IMR-90 (cell line): ENCODE data around the gene FNDC3B. TPM values are rescaled to one million over a fixed set of nuclear protein-coding genes. Genes with fewer than 3 reads are reported as not detected.

Experiments used
- ATAC-seq: fragments of 200-7000 bp; cut with Tn5 transposase; 2 replicates; pipeline ENCODE4 v1.9.1; 2020; ENCODE audit warnings: low read depth, mild to moderate bottlenecking, moderate library complexity
- BruUV-seq: library from RNA; stranded (reverse); fragments of 400-500 nt; replicated peaks from 2 replicates; lab custom pipeline; 2021; lab: Mats Ljungman, UMichigan
- CTCF ChIA-PET: fragments of 300-600 bp; formaldehyde crosslinking; extraction: SDS; loops from one replicate; lab custom pipeline; 2021; ENCODE audit warnings: antibody characterized with exemption; lab: Yijun Ruan, JAX
- POLR2A ChIA-PET: fragments of 300-600 bp; sonication (Branson Sonifier 250); formaldehyde crosslinking; loops from one replicate; lab custom pipeline; 2022; ENCODE audit warnings: antibody characterized with exemption; ENCODE audit not compliant: unreplicated experiment; lab: Charles Lee
- DNase-seq: peaks from one replicate; pipeline ENCODE4 v3.0.0; 2013
- H2AFZ ChIP-seq: replicated peaks from 2 replicates; pipeline ENCODE3; 2013; ENCODE audit warnings: low read length, mild to moderate bottlenecking; ENCODE audit not compliant: poor library complexity
- H2AK5ac ChIP-seq: 2 replicates; pipeline ENCODE4 v1.6.1; 2013; ENCODE audit warnings: low read depth, low read length, inconsistent platforms
- H2AK9ac ChIP-seq: replicated peaks from 2 replicates; pipeline ENCODE3; 2013; ENCODE audit warnings: mild to moderate bottlenecking, low read depth, low read length, moderate library complexity; ENCODE audit not compliant: poor library complexity
- H2BK120ac ChIP-seq: 2 replicates; pipeline ENCODE4 v1.6.1; 2013; ENCODE audit warnings: low read depth, low read length, inconsistent platforms
- H2BK15ac ChIP-seq: 3 replicates; pipeline ENCODE4 v1.6.1; 2013; ENCODE audit warnings: low read depth, low read length, inconsistent platforms
- H2BK20ac ChIP-seq: 2 replicates; pipeline ENCODE4 v1.6.1; 2013; ENCODE audit warnings: low read depth, mild to moderate bottlenecking, inconsistent platforms, low read length, moderate library complexity
- H2BK5ac ChIP-seq: 2 replicates; pipeline ENCODE4 v1.6.1; 2013; ENCODE audit warnings: mild to moderate bottlenecking, low read depth, low read length, inconsistent platforms; ENCODE audit not compliant: poor library complexity, severe bottlenecking
- H3K14ac ChIP-seq: replicated peaks from 2 replicates; pipeline ENCODE4 v1.6.1; 2013; ENCODE audit warnings: low read depth, low read length, inconsistent platforms
- H3K18ac ChIP-seq: 2 replicates; pipeline ENCODE4 v1.6.1; 2013; ENCODE audit warnings: low read depth, low read length, control low read depth
- H3K23ac ChIP-seq: 2 replicates; pipeline ENCODE4 v1.6.1; 2013; ENCODE audit warnings: low read depth, low read length, inconsistent platforms
- H3K27ac ChIP-seq: 2 replicates; pipeline ENCODE4 v1.5.1; 2013; ENCODE audit warnings: mild to moderate bottlenecking, control low read depth, low read length; ENCODE audit not compliant: insufficient read depth
- H3K27me3 ChIP-seq: 2 replicates; pipeline ENCODE4 v1.6.1; 2013; ENCODE audit warnings: low read length; ENCODE audit not compliant: control insufficient read depth, insufficient read depth
- H3K36me3 ChIP-seq: 2 replicates; pipeline ENCODE4 v1.6.1; 2013; ENCODE audit warnings: low read length, mixed read lengths; ENCODE audit not compliant: control insufficient read depth, insufficient read depth
- H3K4ac ChIP-seq: 2 replicates; pipeline ENCODE4 v1.6.1; 2013; ENCODE audit warnings: low read depth, low read length, inconsistent platforms
- H3K4me1 ChIP-seq: 2 replicates; pipeline ENCODE4 v1.6.1; 2013; ENCODE audit warnings: low read length, mixed read lengths; ENCODE audit not compliant: control insufficient read depth, insufficient read depth
- H3K4me2 ChIP-seq: 2 replicates; pipeline ENCODE4 v1.6.1; 2013; ENCODE audit warnings: low read depth, mild to moderate bottlenecking, control low read depth, low read length, moderate library complexity
- H3K4me3 ChIP-seq: 2 replicates; pipeline ENCODE4 v1.5.1; 2013; ENCODE audit warnings: low read depth, mild to moderate bottlenecking, control low read depth, low read length, moderate library complexity; ENCODE audit not compliant: insufficient read depth
- H3K56ac ChIP-seq: 2 replicates; pipeline ENCODE4 v1.6.1; 2013; ENCODE audit warnings: low read length, inconsistent platforms; ENCODE audit not compliant: insufficient read depth; ENCODE audit errors: extremely low read depth
- H3K79me1 ChIP-seq, 2 experiments: 2 replicates each; pipeline ENCODE4 v1.6.1; 2013; ENCODE audit warnings: low read length in 2 of 2, inconsistent platforms in 1 of 2, low read depth in 1 of 2
- H3K9ac ChIP-seq: 2 replicates; pipeline ENCODE4 v1.6.1; 2013; ENCODE audit warnings: low read depth, low read length, control low read depth
- H3K9me1 ChIP-seq: 2 replicates; pipeline ENCODE4 v1.6.1; 2013; ENCODE audit warnings: low read length, inconsistent platforms; ENCODE audit not compliant: insufficient read depth
- H3K9me3 ChIP-seq: 2 replicates; pipeline ENCODE4 v1.6.1; 2013; ENCODE audit warnings: low read length; ENCODE audit not compliant: control insufficient read depth, insufficient read depth
- H4K20me1 ChIP-seq: 2 replicates; pipeline ENCODE4 v1.6.1; 2013; ENCODE audit warnings: low read length, inconsistent platforms; ENCODE audit not compliant: insufficient read depth
- H4K5ac ChIP-seq: 2 replicates; pipeline ENCODE4 v1.6.1; 2013; ENCODE audit warnings: mild to moderate bottlenecking, low read depth, low read length, control low read depth
- H4K8ac ChIP-seq, 2 experiments: 2 replicates each; pipeline ENCODE4 v1.6.1; 2013; ENCODE audit warnings: low read depth in 2 of 2, low read length in 2 of 2, control low read depth in 1 of 2, inconsistent platforms in 1 of 2
- H4K91ac ChIP-seq: 2 replicates; pipeline ENCODE4 v1.6.1; 2013; ENCODE audit warnings: low read depth, low read length, inconsistent platforms; ENCODE audit not compliant: insufficient read depth
- BHLHE40 ChIP-seq: fragments of 150-350 bp; IDR thresholded peaks from 2 replicates; pipeline ENCODE4 v1.6.1; 2016; ENCODE audit warnings: mild to moderate bottlenecking, low read depth, low read length
- CEBPB ChIP-seq: IDR thresholded peaks from 2 replicates; pipeline ENCODE4 v1.6.1; 2012; ENCODE audit warnings: low read depth, low read length, improper control_type of control experiment
- CHD1 ChIP-seq: IDR thresholded peaks from 2 replicates; pipeline ENCODE4 v1.6.1; 2012; ENCODE audit warnings: low read depth, low read length, improper control_type of control experiment
- MAFK ChIP-seq: IDR thresholded peaks from 2 replicates; pipeline ENCODE4 v1.6.1; 2012; ENCODE audit warnings: low read depth, low read length, improper control_type of control experiment
- MAZ ChIP-seq: IDR thresholded peaks from 2 replicates; pipeline ENCODE4 v1.6.1; 2012; ENCODE audit warnings: low read depth, mild to moderate bottlenecking, low read length, improper control_type of control experiment, moderate library complexity, borderline replicate concordance
- NFE2L2 ChIP-seq: fragments of 150-350 bp; IDR thresholded peaks from 2 replicates; pipeline ENCODE4 v1.6.1; 2016; ENCODE audit warnings: low read depth, mild to moderate bottlenecking, low read length
- POLR2A ChIP-seq: IDR thresholded peaks from 2 replicates; pipeline ENCODE4 v1.6.1; 2012; ENCODE audit warnings: mild to moderate bottlenecking, low read depth, low read length
- RAD21 ChIP-seq: IDR thresholded peaks from 2 replicates; pipeline ENCODE4 v1.6.1; 2012; ENCODE audit warnings: low read length, improper control_type of control experiment
- RFX5 ChIP-seq: IDR thresholded peaks from 2 replicates; pipeline ENCODE4 v1.8.0; 2012; ENCODE audit warnings: low read depth, mild to moderate bottlenecking, low read length, moderate library complexity
- SMC3 ChIP-seq: fragments of 150-350 bp; IDR thresholded peaks from 2 replicates; pipeline ENCODE4 v1.6.1; 2016; ENCODE audit warnings: low read depth, mild to moderate bottlenecking, antibody characterized with exemption, low read length, moderate library complexity
- WGBS, 2 experiments: methylation state at CpG; one replicate each; pipeline versions ENCODE4 v1.1.5 to v1.1.7; 2013; ENCODE audit warnings: missing lambda C conversion rate in 2 of 2; ENCODE audit not compliant: insufficient read length in 1 of 2; ENCODE audit errors: extremely low coverage in 2 of 2; 5-methylcytosine and 5-hydroxymethylcytosine counted together
- dilution Hi-C: fragments of 300-500 bp; cut with HindIII; formaldehyde crosslinking; loops from one replicate; pipeline ENCODE4 v1.14.3; 2018; ENCODE audit warnings: low sequenced_read_pairs; ENCODE audit not compliant: unreplicated experiment
- in situ Hi-C: fragments of 300-500 bp; cut with MboI; formaldehyde crosslinking; loops from 3 replicates; pipeline ENCODE4 v1.14.3; 2019; ENCODE audit warnings: low sequenced_read_pairs, inconsistent platforms, mixed read lengths
- intact Hi-C: fragments of 100-400 bp; cut with micrococcal nuclease; formaldehyde crosslinking; loops from 2 replicates; pipeline ENCODE4 v1.10.0; 2022
- polyA plus RNA-seq, 3 experiments: library from polyadenylated mRNA; depleted of rRNA; stranded (reverse); fragments of >200 nt; gene quantifications; 2 replicates each; pipeline ENCODE4 v1.2.3, GENCODE V29; 2012; ENCODE audit warnings: low replicate concordance in 1 of 3
- total RNA-seq: library from RNA; depleted of rRNA; stranded (reverse); fragments of >200 nt; gene quantifications from 2 replicates; pipeline ENCODE4 v1.2.3, GENCODE V29; 2012
- TF ChIP-seq, protein P1 (sequence below): conservative IDR thresholded peaks from 2 replicates; pipeline ENCODE4 v1.5.1; 2012; ENCODE audit warnings: mild to moderate bottlenecking, low read depth, low read length, improper control_type of control experiment
- TF ChIP-seq, protein P2 (sequence below): fragments of 150-350 bp; IDR thresholded peaks from 2 replicates; pipeline ENCODE4 v1.6.1; 2016; ENCODE audit warnings: low read depth, mild to moderate bottlenecking, low read length, moderate library complexity, borderline replicate concordance

The FNDC3B gene
- total and polyA plus RNA-seq, 2 of the 4 experiments (the other 2 are of a cell fraction) = 23.9 to 150 TPM

DNA sequence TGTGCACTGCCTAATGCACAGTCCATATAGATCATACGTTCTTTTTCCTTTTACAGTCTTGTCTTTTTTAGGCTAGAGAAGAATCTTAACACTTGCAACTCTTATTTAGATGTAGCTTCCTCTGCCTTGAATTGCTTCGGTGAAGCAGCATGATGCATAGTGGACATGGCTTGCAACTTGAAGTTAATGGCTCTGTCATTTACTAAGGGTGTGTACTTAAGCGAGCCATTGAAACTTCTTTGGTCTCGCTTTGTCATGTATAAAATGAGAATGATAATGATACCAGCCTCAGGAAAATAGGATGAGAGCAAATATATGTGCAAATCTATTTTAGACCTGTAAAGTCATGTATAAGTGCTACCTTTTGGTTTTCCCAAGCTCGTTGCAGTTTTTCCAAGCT is 261.5 kb downstream of the FNDC3B start:
- no peak overlapping the region for H2BK15ac ChIP-seq
- 100% methylated on average over 1 of the region's 5 CpGs; no CpG with 5 or more reads in 1 of the 2 experiments for WGBS, 2 experiments
- H3K4me3 ChIP-seq = no peak overlapping the region
- no peak overlapping the region; the same call in 1 of the 2 replicates for H4K91ac ChIP-seq
- no peak overlapping the region for H4K5ac ChIP-seq
- CTCF ChIA-PET = no interaction called here
- peak overlapping the region; percentile 12; the same call in 1 of the 2 replicates for H2BK120ac ChIP-seq
- peaks cover 30% of the 10 kb centered on the region for H3K9me1 ChIP-seq
- BruUV-seq = no TSS peak
- no peaks in the 10 kb centered on the region for H3K9me3 ChIP-seq
- no peak overlapping the region for H3K18ac ChIP-seq
- in situ Hi-C loops = no loop called here
- peaks cover 15% of the 10 kb centered on the region for H3K4me1 ChIP-seq
- H3K56ac ChIP-seq = no peak overlapping the region
- H2AFZ ChIP-seq = no peak overlapping the region
- peak overlapping the region; percentile 64 for H2BK5ac ChIP-seq
- POLR2A ChIA-PET = no interaction called here
- 0 out of 2 replicates have a peak overlapping the region, but pooled peaks have one; percentile 5 for H3K4ac ChIP-seq
- H3K14ac ChIP-seq = peak overlapping the region; percentile 46; the same call in 1 of the 2 replicates
- ATAC-seq (no peak), DNase-seq (no peak)
- H3K9ac ChIP-seq = no peak overlapping the region
- no peaks in the 10 kb centered on the region for H3K27me3 ChIP-seq
- H3K36me3 ChIP-seq = peaks cover 26% of the 10 kb centered on the region
- H4K20me1 ChIP-seq = peaks cover 29% of the 10 kb centered on the region
- peak overlapping the region; percentile 40; the same call in 1 of the 2 replicates for H3K23ac ChIP-seq
- intact Hi-C loops = no loop called here
- no peak overlapping the region for H2BK20ac ChIP-seq
- peak overlapping the region; percentile 48 for H2AK5ac ChIP-seq
- H2AK9ac ChIP-seq = no peak overlapping the region
- H3K27ac ChIP-seq = no peak overlapping the region
- TF ChIP-seq BHLHE40 (no peak), SMC3 (no peak), NFE2L2 (no peak), CHD1 (no peak), RFX5 (no peak), POLR2A (no peak), RAD21 (no peak), MAFK (no peak), MAZ (no peak), CEBPB (no peak)
- TF ChIP-seq, protein P1, sequence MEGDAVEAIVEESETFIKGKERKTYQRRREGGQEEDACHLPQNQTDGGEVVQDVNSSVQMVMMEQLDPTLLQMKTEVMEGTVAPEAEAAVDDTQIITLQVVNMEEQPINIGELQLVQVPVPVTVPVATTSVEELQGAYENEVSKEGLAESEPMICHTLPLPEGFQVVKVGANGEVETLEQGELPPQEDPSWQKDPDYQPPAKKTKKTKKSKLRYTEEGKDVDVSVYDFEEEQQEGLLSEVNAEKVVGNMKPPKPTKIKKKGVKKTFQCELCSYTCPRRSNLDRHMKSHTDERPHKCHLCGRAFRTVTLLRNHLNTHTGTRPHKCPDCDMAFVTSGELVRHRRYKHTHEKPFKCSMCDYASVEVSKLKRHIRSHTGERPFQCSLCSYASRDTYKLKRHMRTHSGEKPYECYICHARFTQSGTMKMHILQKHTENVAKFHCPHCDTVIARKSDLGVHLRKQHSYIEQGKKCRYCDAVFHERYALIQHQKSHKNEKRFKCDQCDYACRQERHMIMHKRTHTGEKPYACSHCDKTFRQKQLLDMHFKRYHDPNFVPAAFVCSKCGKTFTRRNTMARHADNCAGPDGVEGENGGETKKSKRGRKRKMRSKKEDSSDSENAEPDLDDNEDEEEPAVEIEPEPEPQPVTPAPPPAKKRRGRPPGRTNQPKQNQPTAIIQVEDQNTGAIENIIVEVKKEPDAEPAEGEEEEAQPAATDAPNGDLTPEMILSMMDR = no peak
- TF ChIP-seq, protein P2, sequence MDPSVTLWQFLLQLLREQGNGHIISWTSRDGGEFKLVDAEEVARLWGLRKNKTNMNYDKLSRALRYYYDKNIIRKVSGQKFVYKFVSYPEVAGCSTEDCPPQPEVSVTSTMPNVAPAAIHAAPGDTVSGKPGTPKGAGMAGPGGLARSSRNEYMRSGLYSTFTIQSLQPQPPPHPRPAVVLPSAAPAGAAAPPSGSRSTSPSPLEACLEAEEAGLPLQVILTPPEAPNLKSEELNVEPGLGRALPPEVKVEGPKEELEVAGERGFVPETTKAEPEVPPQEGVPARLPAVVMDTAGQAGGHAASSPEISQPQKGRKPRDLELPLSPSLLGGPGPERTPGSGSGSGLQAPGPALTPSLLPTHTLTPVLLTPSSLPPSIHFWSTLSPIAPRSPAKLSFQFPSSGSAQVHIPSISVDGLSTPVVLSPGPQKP = no peak
- no peak overlapping the region for H3K4me2 ChIP-seq
- no peak overlapping the region for H4K8ac ChIP-seq
- dilution Hi-C loops = no loop called here
- peaks cover 7 to 65% of the 10 kb centered on the region in 2 experiments for H3K79me1 ChIP-seq
